Stimulated activated CD8-positive, alpha-beta memory T cell treated with anti-CD3 and anti-CD28 coated beads, Interleukin-7, amount 100 ng/mL, for 48 hours (primary cell): ENCODE measurements around the gene FAM13C.

ENCODE experiments used
- DNase-seq, 2 donors: peaks; one replicate each; pipeline ENCODE4 v3.0.0-alpha.2; 2020; ENCODE audit warnings: low read depth in 1 of 2; ENCODE audit errors: extremely low read depth in 1 of 2

Gene FAM13C

DNA sequence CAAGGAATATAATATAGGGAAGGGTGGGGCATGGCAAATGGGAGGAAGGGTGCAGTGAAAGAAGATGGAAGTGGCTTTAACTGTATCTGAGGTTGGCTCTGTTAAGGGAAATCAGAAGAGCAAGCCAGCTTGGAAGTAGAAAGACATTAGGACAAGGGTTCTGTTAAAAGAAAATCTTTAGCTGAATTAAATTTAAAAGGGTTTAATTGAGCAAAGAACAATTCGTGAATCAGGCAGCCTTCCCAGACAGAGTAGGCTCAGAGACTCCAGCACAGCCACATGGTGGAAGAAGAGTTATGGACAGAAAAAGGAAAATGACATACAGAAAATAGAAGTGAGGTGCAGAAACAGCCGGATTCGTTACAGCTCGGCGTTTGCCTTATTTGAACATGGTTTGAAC, 42.0 kb downstream of the FAM13C start:
- no peak for DNase-seq

DNA sequence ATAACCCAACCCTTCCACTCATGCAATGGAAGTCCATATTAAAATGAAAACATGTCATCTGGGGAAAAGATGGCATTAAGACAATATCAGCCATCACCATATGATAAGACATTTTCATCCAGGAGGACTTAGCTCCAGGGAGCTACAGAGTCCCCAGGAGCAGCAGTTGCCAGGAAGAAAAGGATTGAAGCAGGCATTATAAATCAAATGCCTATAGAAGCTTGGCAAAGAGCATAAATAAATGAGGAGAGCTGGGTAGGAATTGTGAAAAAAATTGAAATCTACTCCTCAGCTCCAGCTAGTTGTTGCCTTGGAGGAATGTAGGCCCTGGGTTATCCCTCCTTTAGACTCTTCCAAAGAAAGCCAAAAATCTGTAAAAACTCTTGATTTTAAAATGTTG, 42.5 kb downstream of the FAM13C start:
- DNase-seq = no peak

DNA sequence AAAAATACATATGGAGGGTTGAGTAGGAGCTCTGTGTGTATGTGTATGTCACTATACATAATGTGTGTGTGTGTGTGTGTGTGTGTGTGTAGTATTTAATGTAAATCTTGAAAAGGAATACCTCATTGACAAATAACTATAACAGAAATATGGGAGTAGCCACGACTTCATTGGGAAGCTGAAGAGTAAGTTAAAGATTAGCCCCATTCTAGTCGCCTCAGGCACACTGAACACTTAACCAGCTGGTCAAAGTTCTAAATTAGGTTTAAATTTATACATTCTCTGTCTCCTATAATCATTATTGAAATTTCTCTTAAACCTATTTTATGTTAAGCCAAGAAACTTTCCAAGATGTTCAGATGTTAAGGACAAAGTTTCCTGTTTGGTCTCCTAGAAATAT, 45.3 kb downstream of the FAM13C start:
- no peak for DNase-seq

DNA sequence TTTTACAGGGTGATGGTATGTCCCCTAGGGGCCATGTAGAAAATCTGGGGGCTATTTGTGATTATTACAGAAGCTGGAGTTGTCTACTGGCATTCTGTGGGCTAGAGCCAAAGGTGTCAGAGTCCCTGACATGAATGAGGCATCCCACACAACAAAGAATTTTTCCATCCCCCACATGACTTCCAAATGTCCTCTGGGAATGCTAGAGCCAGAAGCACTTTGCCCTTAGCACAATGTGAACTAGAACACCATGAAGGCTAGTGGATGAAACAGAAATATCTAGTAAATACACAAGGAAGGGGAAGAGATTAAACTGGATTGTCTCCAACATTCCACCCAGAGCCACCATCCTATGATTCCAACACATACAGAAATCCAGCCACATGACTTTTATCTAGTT, 46.9 kb downstream of the FAM13C start:
- DNase-seq = no peak

DNA sequence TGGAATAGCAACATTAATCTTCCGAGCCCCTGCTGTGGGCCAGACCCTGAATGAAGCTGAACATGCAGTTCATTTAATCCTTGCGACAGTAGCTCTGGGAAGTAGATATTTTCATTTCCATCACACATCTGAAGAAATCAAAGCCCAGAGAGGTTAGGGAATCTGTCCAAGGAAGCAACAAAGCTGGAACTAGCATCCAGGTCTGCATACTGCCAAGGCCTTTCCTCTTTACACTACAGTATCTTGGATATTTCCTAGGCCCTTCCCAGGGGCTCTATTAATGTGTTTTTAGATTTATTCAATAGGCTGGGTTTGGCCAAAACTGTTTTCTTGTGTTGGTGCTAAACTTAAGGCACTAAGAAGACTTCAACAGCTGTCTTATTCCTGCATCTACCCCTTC, 48.1 kb downstream of the FAM13C start:
- DNase-seq = no peak

DNA sequence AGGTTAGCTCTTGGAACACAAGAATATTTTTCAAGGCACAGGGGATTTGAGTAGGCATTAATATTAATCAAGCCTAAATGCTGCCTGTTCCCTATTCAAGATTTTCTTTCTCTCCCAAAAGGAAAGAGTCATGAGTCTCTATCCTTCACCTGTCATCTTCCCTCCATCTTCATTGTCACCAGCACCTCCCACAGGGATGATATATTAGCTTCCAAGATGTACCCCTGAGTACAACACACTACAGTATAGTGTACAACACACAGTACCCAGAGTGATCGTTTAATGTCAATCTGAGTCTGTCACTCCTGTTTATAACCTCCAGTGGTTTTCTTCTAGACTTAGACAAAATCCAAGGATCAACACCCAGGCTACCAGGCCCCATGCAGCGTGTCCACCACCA, 50.1 kb downstream of the FAM13C start:
- DNase-seq = no peak

DNA sequence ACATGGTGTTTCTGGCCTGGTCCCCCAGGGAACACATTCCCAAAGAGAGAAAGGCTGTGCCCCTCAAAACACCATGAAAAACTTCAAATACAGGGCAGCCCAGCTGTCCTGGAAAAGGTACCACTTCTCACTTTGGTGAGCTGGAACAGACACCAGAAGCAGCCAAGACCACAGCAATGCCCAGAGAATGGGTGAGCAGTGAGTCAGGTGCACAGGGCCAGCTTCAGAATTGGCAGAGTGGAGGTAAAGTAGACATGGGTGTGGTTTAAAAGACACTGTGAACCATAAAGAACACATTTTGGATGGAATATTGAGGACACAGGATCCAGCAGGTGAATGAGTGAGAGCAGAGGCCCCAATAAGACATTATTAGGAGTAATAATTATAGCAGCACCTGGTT, 51.3 kb downstream of the FAM13C start:
- no peak for DNase-seq

DNA sequence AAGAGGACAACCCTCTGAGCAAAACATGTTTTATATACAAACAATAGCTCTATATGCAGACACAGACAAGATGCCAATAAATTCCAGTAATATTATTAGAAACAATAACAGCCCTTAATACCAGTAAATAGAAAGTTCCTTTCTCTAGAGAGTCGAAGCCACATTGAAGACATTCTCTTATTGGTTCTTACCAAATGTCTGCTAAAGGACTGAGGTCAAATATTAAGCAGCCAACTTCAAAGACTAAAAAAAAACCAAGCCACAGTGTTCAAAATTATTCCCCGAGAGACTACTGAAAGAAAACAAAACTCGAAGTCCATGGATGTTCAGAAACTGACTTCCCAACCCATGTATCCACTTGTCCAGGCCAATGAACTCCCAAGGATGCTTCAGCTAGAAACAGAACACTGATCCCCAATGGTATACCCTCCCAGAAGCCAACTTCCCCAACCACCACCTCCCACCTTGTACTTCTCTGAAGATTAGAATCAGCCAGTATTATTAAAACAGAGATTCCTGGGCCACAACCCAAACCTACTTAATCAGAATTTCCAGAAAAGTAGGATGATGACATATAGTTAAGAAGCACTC, 51.9 kb downstream of the FAM13C start:
- DNase-seq = no peak

DNA sequence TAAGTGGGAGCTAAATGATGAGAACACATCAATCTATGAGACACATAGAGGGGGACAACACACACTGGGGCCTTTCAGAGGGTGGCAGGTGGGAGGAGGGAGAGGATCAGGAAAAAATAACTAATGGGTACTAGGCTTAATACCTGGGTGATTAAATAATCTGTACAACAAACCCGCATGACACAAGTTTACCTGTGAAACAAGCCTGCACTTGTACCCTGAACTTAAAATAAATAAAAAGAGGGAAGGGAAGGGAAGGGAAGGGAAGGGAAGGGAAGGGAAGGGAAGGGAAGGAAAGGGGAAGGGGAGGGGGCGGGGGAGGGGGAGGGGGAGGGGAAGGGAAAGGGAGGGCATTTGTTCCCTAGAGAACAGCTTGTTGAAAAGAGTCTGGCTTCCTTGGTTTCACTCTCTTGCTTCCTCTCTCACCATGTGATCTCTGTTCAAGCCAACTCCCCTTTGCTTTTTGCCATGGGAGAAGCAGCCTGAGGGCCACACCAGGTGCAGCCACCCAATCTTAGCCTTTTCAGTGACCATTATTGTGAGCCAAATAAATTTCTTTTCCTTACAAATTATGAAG, 57.7 kb downstream of the FAM13C start:
- DNase-seq = no peak

DNA sequence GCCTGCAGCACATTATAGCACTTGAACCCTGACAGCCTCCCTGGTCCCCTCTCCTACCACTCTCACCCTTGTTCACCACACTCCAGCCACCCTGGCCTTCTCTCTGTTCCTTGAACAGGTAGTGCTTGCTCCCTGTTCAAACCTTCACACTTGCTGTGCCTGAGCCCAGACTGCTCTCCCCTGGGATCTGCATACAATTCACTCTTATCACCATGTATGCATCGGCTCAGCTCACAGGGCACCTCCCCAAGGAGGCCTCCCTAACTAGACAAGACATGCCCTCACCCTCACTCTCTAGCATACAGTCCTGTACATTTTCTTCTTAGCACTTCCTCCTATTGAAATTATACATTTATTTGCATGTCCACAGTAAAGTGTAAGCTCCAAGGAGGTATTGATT, 59.3 kb downstream of the FAM13C start:
- no peak for DNase-seq

DNA sequence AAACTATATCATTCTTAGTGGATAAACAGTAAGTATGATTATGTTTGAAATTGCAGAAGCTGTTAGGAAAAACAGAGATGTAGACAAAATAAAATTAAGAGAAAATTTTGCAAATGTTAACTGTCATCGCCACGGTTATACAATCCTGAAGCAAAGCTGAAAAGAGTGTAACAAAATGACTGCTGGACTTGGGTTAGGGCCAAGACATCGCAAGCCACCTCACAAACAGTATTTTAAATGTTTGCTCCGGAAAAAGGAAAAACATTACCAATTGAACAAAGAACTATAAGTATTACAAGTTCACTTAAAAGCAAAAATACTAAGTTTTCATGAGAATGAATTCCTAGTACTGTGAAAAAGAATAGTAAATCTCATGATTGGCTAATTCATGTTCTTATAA, 60.0 kb downstream of the FAM13C start:
- DNase-seq = no peak

DNA sequence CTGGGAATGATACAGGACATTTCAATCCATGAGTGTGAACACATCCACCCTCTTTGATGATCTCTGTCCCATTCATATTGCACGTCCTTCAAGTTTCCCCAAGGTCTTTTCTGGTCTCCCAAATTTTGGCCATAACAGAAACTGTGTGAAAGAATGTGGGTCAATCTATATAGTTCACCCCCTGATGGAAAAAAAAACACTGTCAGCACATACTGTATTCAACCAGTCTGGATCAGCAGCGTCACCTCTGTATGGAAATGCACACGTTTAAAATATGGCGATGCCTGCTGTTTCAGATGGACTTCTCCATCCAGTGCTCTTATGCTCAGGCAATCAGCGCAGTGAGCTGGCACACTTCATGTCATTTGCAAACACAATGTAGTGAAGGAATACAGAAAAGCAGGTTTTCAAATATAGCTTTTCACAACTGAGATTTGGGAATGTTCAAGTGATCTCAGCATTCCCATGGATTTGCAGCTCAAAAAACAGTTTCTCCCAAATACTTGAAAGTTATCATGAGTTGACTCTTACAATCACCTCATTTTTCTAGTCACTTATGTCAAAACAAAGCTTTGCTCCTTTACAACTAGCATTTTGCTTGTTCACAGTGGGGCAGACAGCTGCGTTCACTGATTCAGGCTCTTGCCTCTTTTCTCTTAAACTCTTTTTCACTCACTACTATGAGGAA, 61.1 kb downstream of the FAM13C start:
- no peak for DNase-seq

DNA sequence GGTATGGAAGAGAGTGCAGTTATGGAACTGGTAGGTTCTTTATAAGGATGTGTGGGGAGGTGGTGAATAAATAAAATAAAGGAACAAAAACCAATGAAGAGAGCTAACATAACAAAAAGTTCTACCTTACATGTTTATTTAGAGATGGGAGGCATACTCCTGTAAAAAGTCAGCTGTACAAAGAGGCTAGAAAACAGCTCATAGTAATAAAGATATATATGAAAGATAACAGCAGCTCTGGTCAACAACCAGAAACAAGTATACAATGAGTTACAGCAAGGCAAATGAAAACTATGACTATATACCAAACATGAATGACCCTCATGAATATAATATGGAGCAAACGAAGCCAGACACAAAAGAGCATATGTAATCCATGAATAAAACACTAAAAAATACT, 62.0 kb downstream of the FAM13C start:
- DNase-seq = no peak

DNA sequence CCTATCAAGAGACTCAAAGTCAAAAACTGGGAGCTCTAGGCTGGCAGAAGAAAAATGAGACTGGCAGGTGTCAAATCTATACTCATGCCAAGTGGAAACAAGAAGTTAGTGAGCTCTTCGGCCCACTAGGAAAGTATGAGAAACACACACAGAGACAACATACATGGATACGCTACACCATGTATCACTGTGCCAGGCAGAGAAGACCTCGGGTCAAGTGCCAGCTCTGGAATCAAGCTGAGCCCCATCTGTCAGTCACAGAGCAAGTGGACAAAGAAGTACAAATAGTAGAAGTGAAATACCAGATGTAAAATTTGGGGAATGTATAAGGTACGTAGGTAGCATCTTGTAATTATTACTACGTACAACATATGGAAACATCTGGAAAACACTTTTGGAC, 62.4 kb downstream of the FAM13C start:
- no peak for DNase-seq

DNA sequence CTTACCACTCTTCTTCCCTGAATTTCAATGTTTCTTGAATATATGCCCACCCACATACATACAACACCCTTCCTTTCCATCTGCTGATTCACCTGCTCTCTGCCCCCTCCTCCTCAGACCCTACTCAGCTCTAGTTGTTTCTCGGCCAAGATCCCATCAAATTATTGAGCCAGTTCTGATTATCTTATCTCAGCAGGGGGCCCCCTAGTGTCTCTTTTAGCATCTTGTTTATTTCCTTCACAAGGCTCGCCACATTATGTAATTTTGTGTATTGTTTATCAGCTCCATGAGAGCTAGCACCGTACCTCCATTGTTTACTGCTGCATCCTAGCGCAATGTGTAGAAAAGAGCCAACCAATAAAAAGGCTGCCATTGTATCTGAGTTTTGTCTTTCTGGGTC, 71.9 kb downstream of the FAM13C start:
- DNase-seq = no peak

DNA sequence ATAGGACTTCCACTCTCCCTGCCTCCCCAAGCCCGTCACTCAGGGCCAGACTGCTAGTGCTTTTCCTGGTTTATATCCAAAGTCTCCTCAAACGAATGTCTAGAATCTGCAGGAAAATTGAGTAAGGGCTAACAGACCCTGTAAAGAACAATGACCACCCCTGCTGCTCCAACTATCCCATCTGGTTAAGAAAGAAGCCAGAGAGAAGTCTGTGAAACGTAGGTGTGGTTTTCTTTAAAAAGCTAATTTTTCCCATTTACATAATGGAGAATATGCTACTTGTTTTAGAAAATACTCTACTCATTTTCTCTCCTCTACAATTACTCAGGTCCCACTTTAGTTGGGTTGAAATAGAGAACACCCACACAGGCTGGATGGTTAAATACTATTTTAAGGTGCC, 72.5 kb downstream of the FAM13C start:
- DNase-seq = no peak

DNA sequence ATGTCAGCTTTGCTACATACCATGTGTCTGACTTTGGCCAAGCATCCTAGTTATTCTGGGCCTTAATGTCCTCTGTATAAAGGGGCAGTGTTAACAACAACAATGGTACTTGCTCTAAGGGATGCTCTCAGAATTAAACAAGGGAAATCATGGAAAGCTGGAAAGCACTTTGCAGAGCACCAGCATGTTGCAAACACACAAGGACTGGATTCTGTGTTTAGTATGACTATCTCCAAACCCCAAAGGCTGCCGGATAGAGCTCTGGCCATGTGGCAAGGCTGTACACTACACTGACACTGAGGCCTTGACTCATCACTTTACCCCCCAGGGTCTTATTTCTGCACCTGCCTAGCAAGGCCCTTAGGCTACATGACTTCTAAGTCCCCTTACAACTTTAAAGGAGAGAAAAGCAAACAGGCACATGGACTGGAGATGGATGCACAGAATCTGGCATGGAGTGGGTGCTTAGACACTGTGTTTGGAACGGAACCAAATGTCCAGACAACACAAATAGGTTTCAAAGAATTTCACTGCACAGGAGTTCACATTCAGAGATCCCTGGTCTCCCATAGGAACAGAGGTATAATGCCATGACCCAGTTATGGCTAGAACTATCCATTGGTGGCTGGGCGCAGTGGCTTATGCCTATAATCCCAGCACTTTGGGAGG, 74.6 kb downstream of the FAM13C start:
- DNase-seq = no peak

DNA sequence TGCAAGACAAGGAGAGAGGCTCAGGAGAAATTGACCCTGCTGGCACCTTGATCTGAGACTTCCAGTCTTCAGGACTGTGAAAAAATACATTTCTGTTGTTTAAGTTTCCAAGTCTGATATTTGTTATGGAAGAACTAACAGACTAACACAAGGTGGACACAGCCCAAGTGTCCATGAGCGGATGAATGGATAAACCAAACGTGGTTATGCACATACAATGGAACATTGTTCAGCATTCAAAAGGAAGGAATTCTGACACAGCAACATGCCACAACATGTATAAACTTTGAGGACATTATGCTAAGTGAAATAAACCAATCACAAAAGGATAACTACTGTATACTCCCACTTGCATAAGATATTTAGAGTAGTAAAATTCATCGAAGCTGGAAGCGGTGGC, 76.5 kb downstream of the FAM13C start:
- DNase-seq = no peak

DNA sequence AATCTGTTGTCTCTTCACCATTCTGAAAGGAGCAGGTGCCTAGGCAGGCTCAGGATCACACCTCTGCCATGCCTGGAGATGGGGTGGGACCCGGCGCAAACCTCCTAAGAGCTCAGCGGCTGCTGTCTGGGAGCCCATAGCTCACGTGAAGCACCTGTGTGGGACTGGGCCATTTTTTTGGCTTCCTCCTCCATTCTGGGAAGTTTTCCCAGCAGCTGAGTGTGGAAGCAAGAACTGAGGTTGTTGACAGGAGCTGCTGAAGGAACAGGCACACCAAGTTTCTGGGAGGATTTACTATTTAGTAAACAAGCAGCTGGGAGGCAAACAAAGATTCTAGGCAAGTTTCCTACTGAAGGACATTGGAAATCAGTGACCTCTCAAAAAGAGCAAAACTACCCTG, 77.3 kb downstream of the FAM13C start:
- no peak for DNase-seq

DNA sequence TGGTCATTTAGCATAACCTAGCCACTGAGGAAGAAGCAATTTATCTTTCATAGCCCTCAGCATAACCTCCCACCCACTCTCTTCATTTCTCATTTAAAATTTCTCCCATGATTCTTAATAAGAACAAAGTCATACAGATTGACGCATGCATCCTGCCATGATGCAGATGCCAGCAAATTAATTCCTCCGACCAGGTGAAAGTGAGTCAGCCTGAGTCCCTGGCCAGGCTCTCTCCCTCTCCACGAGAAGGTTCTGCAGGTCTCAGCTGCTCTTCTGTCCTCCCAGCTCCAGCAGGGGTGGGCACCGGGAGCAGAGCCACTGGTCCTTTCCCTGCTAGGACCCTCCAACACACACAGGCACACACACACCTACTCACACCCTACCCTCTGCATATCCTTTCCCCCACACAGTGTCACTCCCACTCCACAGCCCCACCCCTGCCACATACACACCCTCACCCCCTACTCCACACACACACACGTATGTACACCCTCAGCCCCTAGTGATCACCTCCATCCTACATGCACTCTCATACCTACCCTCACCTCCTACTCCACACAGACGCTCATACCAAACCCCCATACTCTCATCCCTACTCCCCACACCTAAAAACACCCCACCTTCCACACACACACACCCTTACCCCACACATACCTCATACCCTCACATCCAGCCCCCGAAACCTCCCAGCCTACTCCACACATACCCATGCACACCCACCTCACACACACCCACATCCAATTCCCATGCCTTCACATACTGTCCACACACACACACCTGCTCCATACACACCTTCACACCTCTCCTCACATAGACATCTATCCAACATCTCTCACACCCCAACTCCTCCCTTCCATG, 78.0 kb downstream of the FAM13C start:
- no peak for DNase-seq

DNA sequence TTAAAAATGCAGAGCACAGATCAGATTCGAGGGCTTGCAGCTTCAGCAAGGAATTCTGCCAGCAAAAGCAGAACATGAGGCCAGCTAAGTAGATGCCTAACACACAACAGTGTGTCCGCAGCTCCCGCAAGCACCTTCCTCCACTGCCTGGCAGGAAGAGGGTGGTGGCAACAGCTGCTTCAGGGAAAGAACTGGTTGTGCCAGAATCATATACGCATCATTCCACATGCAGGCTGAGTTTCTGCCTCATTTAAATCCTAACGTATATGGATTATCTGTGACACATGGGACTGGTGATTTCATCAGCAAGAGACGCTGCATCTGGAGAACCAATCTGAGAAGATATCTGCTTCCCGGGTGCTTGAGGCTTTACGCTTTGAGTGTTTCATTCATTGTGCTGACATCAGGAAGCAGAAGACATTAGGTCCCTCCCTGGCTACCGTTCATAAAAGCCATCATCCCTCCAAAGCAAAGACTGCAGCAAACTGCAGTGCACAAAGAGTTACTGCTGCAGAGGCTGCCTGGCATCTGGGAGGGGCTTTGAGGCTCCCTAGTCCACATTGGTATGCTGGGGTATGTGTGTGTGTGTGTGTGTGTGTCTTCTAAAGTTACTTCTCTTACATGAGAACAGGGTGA, 78.8 kb downstream of the FAM13C start:
- DNase-seq = no peak
